Measurements from ENCODE around the gene NINJ1.

NINJ1 gene

GRCh38 chr9:93177676-93178075 is 43.6 kb upstream of the NINJ1 start:
- TF ChIP-seq CTCF (IDR thresholded peaks at IDR 0.05; ENCODE audit: low read length, missing control alignments), result no peak
- no peak overlapping the region for H3K4me3 ChIP-seq (replicated peaks; ENCODE audit: low read depth, low read length)
- DNase-seq (ENCODE audit: low read depth), result no peak

- TF ChIP-seq CTCF (IDR thresholded peaks at IDR 0.05; ENCODE audit: low read length, missing control alignments), result no peak
- H3K4me3 ChIP-seq (replicated peaks; ENCODE audit: low read depth, low read length), result no peak overlapping the region
- no peak for DNase-seq (ENCODE audit: low read depth)
These were observed 40.9 kb upstream of the NINJ1 start for GRCh38 chr9:93174976-93175375.

- no peak overlapping the region for H3K4me3 ChIP-seq (replicated peaks; ENCODE audit: low read depth, low read length)
- peak; percentile 59 for DNase-seq (ENCODE audit: low read depth)
- no peak for TF ChIP-seq CTCF (IDR thresholded peaks at IDR 0.05; ENCODE audit: low read length, missing control alignments)
These were observed 39.5 kb upstream of the NINJ1 start for GRCh38 chr9:93173365-93174051.

GRCh38 chr9:93172666-93173364 is 38.8 kb upstream of the NINJ1 start:
- no peak for DNase-seq (ENCODE audit: low read depth)
- no peak overlapping the region for H3K4me3 ChIP-seq (replicated peaks; ENCODE audit: low read depth, low read length)
- TF ChIP-seq CTCF (IDR thresholded peaks at IDR 0.05; ENCODE audit: low read length, missing control alignments), result no peak

- DNase-seq (ENCODE audit: low read depth), result no peak
- H3K4me3 ChIP-seq (replicated peaks; ENCODE audit: low read depth, low read length), result no peak overlapping the region
- no peak for TF ChIP-seq CTCF (IDR thresholded peaks at IDR 0.05; ENCODE audit: low read length, missing control alignments)
These were observed 37.4 kb upstream of the NINJ1 start for GRCh38 chr9:93171261-93171990.

- no peak overlapping the region for H3K4me3 ChIP-seq (replicated peaks; ENCODE audit: low read depth, low read length)
- no peak for DNase-seq (ENCODE audit: low read depth)
- no peak for TF ChIP-seq CTCF (IDR thresholded peaks at IDR 0.05; ENCODE audit: low read length, missing control alignments)
These were observed 36.5 kb upstream of the NINJ1 start for GRCh38 chr9:93170571-93170970.

Data from fibroblast of pulmonary artery (primary cell).